Right ventricle myocardium superior (tissue), 1 donor: Measurements from ENCODE around the gene ARHGEF9. TPM values are rescaled to one million over a fixed set of nuclear protein-coding genes. Genes with fewer than 3 reads are reported as not detected.
A peak's percentile ranks its signal among the peaks of the same experiment; 100 is the strongest.
"Not testable (repeated sequence)": the region's sequence is repeated elsewhere in the genome, so short reads cannot be mapped to it uniquely, and the experiment has no call there.

Source experiments
- ATAC-seq: fragments of 200-7000 bp; cut with Tn5 transposase; one replicate; pipeline ENCODE4 v1.9.1; 2020; ENCODE audit warnings: mild to moderate bottlenecking; ENCODE audit not compliant: poor library complexity
- DNase-seq: peaks from one replicate; pipeline ENCODE4 v3.0.0-alpha.2; 2020
- intact Hi-C: fragments of 100-400 bp; cut with DNase I; formaldehyde crosslinking; loops from one replicate; pipeline ENCODE4 v1.11.2; 2022
- microRNA-seq: library from miRNA; unstranded; fragments of <30 nt; microRNA quantifications from one replicate; pipeline ENCODE4 v1.2.0, GENCODE V29; 2020
- total RNA-seq: library from RNA; stranded (reverse); fragmentation: NEBNext Ultra II Directional; extraction: Animal tissue kit (Norgen Biotek cat#: 25700); gene quantifications from one replicate; pipeline ENCODE4 v1.2.1, GENCODE V29; 2021
- donor health status: DM: no; HTN: yes; CAD: no; lungs with severe emphysema.

The ARHGEF9 gene
- total RNA-seq, 1 donor from 2014 or later, result 34.7 TPM

GRCh38 chrX:63680423-63680822, 104.6 kb downstream of the ARHGEF9 start:
- no peak for DNase-seq
- intact Hi-C loops, result no loop called here
- ATAC-seq, result no peak

DNA sequence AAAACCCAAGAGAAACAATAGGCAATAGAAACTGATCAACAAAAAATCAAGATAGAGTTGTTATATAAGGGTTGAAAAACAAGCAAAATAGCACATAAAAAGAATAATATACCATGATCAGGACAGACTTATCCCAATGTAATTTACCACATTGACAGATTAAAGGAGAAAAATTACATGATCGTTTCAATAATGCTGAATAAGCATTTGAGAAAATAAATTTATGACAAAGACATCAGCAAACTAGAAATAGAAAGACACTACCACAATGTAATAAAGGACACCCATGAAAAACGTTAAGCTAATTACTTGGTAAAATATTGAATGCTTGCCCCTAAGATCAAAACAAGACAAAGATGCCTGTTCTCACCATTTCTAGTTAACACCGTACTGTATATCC, 105.6 kb downstream of the ARHGEF9 start:
- DNase-seq, result no peak
- ATAC-seq, result no peak
- intact Hi-C loops, result no loop called here

- intact Hi-C loops, result no loop called here
- ATAC-seq (no peak), DNase-seq (no peak)
Observed at GRCh38 chrX:63675716-63676115, 109.3 kb downstream of the ARHGEF9 start.

- DNase-seq, result no peak
- no peak for ATAC-seq
- intact Hi-C loops, result no loop called here
Observed at GRCh38 chrX:63673896-63674295, 111.1 kb downstream of the ARHGEF9 start.

DNA sequence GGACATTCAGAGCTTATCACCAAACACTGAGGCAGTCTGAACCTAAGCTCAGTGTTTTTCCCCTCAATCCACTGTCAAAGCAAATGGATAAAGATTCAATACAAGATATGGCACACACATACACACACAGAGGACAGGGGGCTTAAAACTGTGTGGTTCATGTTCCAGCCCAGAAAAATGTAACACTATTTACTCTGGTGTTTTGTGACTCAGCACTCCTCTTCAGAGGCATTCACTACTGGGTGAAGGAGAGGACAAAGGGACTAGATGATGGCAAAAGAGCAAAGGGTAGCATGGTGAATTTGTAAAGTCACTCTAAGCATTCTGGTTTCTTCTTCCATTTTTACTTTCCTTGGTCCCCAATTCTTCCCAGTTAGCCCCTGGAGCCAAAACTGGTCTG, 120.3 kb downstream of the ARHGEF9 start:
- ATAC-seq (no peak), DNase-seq (no peak)
- intact Hi-C loops, result no loop called here

DNA sequence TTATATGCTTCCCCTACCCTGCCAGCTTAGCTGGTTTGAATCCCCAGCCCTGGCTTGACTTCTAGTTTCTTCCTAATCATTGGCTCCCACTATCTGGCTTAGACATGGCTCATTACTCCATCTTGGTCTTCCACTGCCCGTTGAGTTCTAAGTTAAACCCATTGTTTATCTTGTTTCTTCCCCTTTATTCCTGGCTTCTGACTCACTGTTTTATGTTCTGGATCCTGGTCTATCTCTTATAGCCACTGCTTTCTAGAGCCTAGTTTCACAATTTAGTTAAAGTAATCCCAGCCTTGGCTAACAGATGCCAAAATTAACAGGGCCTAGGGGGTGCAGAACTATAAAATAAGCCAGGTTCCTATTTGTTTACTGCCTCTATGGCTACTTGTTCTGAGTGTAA, 120.9 kb downstream of the ARHGEF9 start:
- intact Hi-C loops, result no loop called here
- no peak for ATAC-seq
- DNase-seq, result no peak

- DNase-seq (no peak), ATAC-seq (peak; percentile 47)
- intact Hi-C loops, result no loop called here
Observed at GRCh38 chrX:63661676-63662075, 123.3 kb downstream of the ARHGEF9 start.

- no peak for DNase-seq
- intact Hi-C loops, result no loop called here
- ATAC-seq, result no peak
Observed at GRCh38 chrX:63658920-63659319, 126.1 kb downstream of the ARHGEF9 start.

DNA sequence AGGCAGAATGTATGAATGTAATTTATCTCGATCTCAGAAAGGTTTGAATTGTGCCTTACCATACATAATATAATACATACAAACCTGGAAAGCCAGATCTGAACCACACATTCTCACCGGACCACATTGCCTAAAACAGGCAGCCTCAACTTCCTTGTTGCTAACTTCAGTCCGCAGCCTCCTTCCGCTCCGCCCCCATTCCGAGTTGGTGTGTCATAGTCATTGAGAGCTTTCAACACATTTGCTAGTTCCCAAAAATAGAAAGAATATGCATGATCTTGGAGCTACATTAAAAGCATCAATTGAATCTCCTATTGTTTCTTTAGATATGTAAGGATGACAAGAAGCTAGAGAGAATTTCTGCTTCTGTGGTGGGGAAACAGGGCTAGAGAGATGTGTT, 127.2 kb downstream of the ARHGEF9 start:
- ATAC-seq, result peak; percentile 74
- peak; percentile 70 for DNase-seq
- intact Hi-C loops, result no loop called here

- intact Hi-C loops, result no loop called here
- no peak for DNase-seq
- peak; percentile 38 for ATAC-seq
Observed at GRCh38 chrX:63656871-63657580, 128.0 kb downstream of the ARHGEF9 start.

DNA sequence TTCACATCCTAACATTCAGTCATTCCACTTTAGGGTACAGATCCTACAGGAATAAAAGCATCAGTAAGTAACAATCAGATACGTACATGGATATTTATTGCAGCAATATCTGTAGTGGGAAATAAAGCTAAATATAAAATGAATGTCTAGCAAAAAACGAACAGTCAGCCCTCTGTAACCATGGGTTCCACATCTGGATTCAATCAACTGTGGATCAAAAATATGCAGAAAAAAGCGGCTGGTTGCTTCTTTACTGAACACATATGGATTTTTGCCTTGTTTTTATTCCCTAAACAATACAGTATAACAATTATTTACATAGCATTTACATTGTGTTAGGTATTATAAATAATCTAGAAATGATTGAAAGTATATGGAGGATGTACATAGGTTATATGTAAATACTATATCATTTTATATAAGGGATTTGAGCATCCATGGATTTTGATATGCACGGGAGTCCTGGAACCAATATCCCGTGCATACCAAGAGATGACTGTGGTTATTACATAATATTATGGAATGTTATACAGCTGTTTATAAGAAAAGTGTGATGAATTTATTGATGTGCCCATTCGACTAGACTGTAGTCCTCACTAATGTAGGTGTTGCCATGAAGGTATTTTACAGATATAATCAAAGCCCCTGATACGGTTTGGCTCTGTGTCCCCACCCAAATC, 132.8 kb downstream of the ARHGEF9 start:
- no peak for ATAC-seq
- DNase-seq, result no peak
- intact Hi-C loops, result no loop called here

GRCh38 chrX:63645748-63646147, 139.3 kb downstream of the ARHGEF9 start:
- ATAC-seq, DNase-seq, intact Hi-C loops: not testable (repeated sequence)

GRCh38 chrX:63635750-63636149, 149.3 kb downstream of the ARHGEF9 start:
- DNase-seq (no peak), ATAC-seq (no peak)
- intact Hi-C loops, result no loop called here

- intact Hi-C loops, result no loop called here
- ATAC-seq, result no peak
Observed at GRCh38 chrX:63613531-63614028, 171.4 kb downstream of the ARHGEF9 start.

GRCh38 chrX:63585936-63586335, 199.1 kb downstream of the ARHGEF9 start:
- intact Hi-C loops, result no loop called here
- DNase-seq, result no peak
- no peak for ATAC-seq

More at GRCh38 chrX:63613531-63614028, 171.4 kb downstream of the ARHGEF9 start:
- DNase-seq, result no peak

Small RNA genes within 50 kb of the gene (microRNA-seq; reads per million reads assigned to microRNA genes)
- 3.6 reads per million, percentile 5 among the genes with 10 or more reads in this experiment for gene MIR1468
